Suprapubic skin (tissue), 3 donors: ENCODE data around the gene PRKN.

Experiments
- POLR2A ChIP-seq, 2 donors: fragments of 450-650 bp; IDR thresholded peaks; one replicate each; pipeline ENCODE4 v1.6.1; 2017; ENCODE audit warnings: antibody characterized with exemption in 2 of 2, mild to moderate bottlenecking in 2 of 2, moderate library complexity in 2 of 2
- TF ChIP-seq, protein P1 (sequence below), 2 donors: fragments of 200-600 bp in 1 of 2; fragments of 450-650 bp in 1 of 2; sonication (generic) in 1 of 2; IDR thresholded peaks; one replicate each; pipeline ENCODE4 v1.5.1; 2016 to 2019; ENCODE audit warnings: antibody characterized with exemption in 2 of 2, mild to moderate bottlenecking in 1 of 2, moderate library complexity in 1 of 2

GRCh38 chr6:161890832-161891297 is 836.7 kb downstream of the PRKN start:
- TF ChIP-seq POLR2A (IDR thresholded peaks at IDR 0.05): no peak
- TF ChIP-seq, protein P1, sequence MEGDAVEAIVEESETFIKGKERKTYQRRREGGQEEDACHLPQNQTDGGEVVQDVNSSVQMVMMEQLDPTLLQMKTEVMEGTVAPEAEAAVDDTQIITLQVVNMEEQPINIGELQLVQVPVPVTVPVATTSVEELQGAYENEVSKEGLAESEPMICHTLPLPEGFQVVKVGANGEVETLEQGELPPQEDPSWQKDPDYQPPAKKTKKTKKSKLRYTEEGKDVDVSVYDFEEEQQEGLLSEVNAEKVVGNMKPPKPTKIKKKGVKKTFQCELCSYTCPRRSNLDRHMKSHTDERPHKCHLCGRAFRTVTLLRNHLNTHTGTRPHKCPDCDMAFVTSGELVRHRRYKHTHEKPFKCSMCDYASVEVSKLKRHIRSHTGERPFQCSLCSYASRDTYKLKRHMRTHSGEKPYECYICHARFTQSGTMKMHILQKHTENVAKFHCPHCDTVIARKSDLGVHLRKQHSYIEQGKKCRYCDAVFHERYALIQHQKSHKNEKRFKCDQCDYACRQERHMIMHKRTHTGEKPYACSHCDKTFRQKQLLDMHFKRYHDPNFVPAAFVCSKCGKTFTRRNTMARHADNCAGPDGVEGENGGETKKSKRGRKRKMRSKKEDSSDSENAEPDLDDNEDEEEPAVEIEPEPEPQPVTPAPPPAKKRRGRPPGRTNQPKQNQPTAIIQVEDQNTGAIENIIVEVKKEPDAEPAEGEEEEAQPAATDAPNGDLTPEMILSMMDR (IDR thresholded peaks at IDR 0.05): no peak
